HG02571 (cell line): ENCODE results near the gene FBRS.
A peak's percentile ranks its signal among the peaks of the same experiment; 100 is the strongest.
"Not testable (repeated sequence)": the region's sequence is repeated elsewhere in the genome, so short reads cannot be mapped to it uniquely, and the experiment has no call there.

ENCODE experiments used
- ATAC-seq: cut with Tn5 transposase; IDR thresholded peaks from one replicate; pipeline ENCODE4 v1.9.1; 2021; ENCODE audit warnings: mild to moderate bottlenecking, moderate library complexity; ENCODE audit not compliant: unreplicated experiment

The FBRS gene

GRCh38 chr16:30697264-30698138 lies 39.3 kb downstream of the FBRS start:
- no peak for ATAC-seq

GRCh38 chr16:30698139-30698815 lies 40.0 kb downstream of the FBRS start:
- peak; percentile 79 for ATAC-seq

GRCh38 chr16:30698816-30699614 lies 40.8 kb downstream of the FBRS start, which contains the start of gene SRCAP:
Gene SRCAP (plus strand): TSS chr16:30699171. CDS start chr16:30700825, 1,654 bp downstream.
- peak; percentile 18 for ATAC-seq

GRCh38 chr16:30699615-30700099 lies 41.4 kb downstream of the FBRS start:
- ATAC-seq = no peak

- ATAC-seq = no peak
Measured at GRCh38 chr16:30700491-30700890, 42.3 kb downstream of the FBRS start.

- no peak for ATAC-seq
Measured at GRCh38 chr16:30700971-30701370, 42.7 kb downstream of the FBRS start.

GRCh38 chr16:30703071-30703470 lies 44.8 kb downstream of the FBRS start:
- ATAC-seq = not testable (repeated sequence)

- ATAC-seq = no peak
Measured at GRCh38 chr16:30703971-30704370, 45.7 kb downstream of the FBRS start.

GRCh38 chr16:30706046-30706445 lies 47.8 kb downstream of the FBRS start:
- ATAC-seq = no peak

- ATAC-seq = no peak
Measured at GRCh38 chr16:30710971-30711370, 52.7 kb downstream of the FBRS start.

- no peak for ATAC-seq
Measured at GRCh38 chr16:30711712-30712111, 53.5 kb downstream of the FBRS start.

GRCh38 chr16:30715750-30716445 lies 57.7 kb downstream of the FBRS start:
- no peak for ATAC-seq

- ATAC-seq = no peak
Measured at GRCh38 chr16:30720086-30720485, 61.9 kb downstream of the FBRS start.
